HepG2 (cell line): Measurements from ENCODE around the gene KNL1. TPM values are rescaled to one million over a fixed set of nuclear protein-coding genes. Genes with fewer than 3 reads are reported as not detected.
A peak's percentile ranks its signal among the peaks of the same experiment; 100 is the strongest.

ENCODE experiments used
- ATAC-seq: fragments of 200-7000 bp; cut with Tn5 transposase; 3 replicates; pipeline ENCODE4 v1.9.1; 2020; ENCODE audit warnings: mild to moderate bottlenecking, moderate library complexity
- BruUV-seq: library from RNA; stranded (reverse); fragments of 400-500 nt; replicated peaks from 2 replicates; lab custom pipeline; 2021; lab: Mats Ljungman, UMichigan
- CTCF ChIA-PET: fragments of 300-600 bp; formaldehyde crosslinking; extraction: SDS; loops from one replicate; lab custom pipeline; 2021; ENCODE audit warnings: low total read pairs, inconsistent platforms, low intra/inter-chr PET ratio; lab: Yijun Ruan, JAX
- POLR2A ChIA-PET: fragments of 350-600 bp; sonication (Branson Sonifier 250); formaldehyde crosslinking; loops from one replicate; lab custom pipeline; 2020; ENCODE audit warnings: antibody characterized with exemption, inconsistent platforms; lab: Yijun Ruan, JAX
- DNase-seq: peaks from one replicate; pipeline ENCODE4 v3.0.0-alpha.2; 2015; ENCODE audit warnings: low spot score
- FAIRE-seq: peaks from 3 replicates; lab custom pipeline; 2011; peaks lifted over from hg19 to GRCh38; lab: Jason Lieb, UNC
- H2AFZ ChIP-seq: one replicate; pipeline ENCODE4 v1.6.1; 2011; ENCODE audit warnings: low read length, inconsistent platforms
- H3K27ac ChIP-seq: fragments of 300-600 bp; 3 replicates; pipeline ENCODE4 v1.8.0; 2011; ENCODE audit warnings: mixed run types, mild to moderate bottlenecking, mixed read lengths, low read length, inconsistent platforms; ENCODE audit not compliant: insufficient read depth; ENCODE audit errors: extremely low read length
- H3K27me3 ChIP-seq, 2 experiments: fragments of 200-600 bp in 1 of 2; 2 replicates in 1 of 2; 3 replicates in 1 of 2; pipeline versions ENCODE4 v1.6.0 to v1.8.0; 2011; ENCODE audit warnings: low read length in 2 of 2, mild to moderate bottlenecking in 2 of 2, moderate library complexity in 2 of 2, inconsistent platforms in 1 of 2; ENCODE audit not compliant: insufficient read depth in 2 of 2, control insufficient read depth in 1 of 2
- H3K36me3 ChIP-seq, 2 experiments: fragments of 200-600 bp in 1 of 2; replicated peaks in 1 of 2; 2 replicates in 1 of 2; 3 replicates in 1 of 2; pipeline versions ENCODE4 v1.5.1 to v1.8.0; 2011; ENCODE audit warnings: low read length in 2 of 2, inconsistent platforms in 1 of 2; ENCODE audit not compliant: insufficient read depth in 2 of 2, control insufficient read depth in 1 of 2
- H3K4me1 ChIP-seq: 2 replicates; pipeline ENCODE4 v1.5.1; 2012; ENCODE audit warnings: low read length, inconsistent platforms; ENCODE audit not compliant: insufficient read depth
- H3K4me2 ChIP-seq: 2 replicates; pipeline ENCODE4 v1.6.0; 2011; ENCODE audit warnings: low read depth, low read length, inconsistent platforms
- H3K4me3 ChIP-seq, 3 experiments: fragments of 200-600 bp in 1 of 3; sonication (generic), shearing (Covaris generic) in 1 of 3; replicated peaks in 1 of 3; 2 replicates each; pipeline ENCODE4 v1.5.1; 2011 to 2016; ENCODE audit warnings: low read length in 3 of 3, inconsistent platforms in 2 of 3, low read depth in 2 of 3, mild to moderate bottlenecking in 2 of 3, control low read depth in 1 of 3, mixed read lengths in 1 of 3; ENCODE audit not compliant: insufficient read depth in 1 of 3
- H3K79me2 ChIP-seq: one replicate; pipeline ENCODE4 v1.6.1; 2011; ENCODE audit warnings: low read length, inconsistent platforms; ENCODE audit not compliant: insufficient read depth
- H3K9ac ChIP-seq: 2 replicates; pipeline ENCODE4 v1.6.0; 2011; ENCODE audit warnings: mild to moderate bottlenecking, low read depth, low read length, inconsistent platforms; ENCODE audit not compliant: insufficient read depth
- H3K9me3 ChIP-seq: 2 replicates; pipeline ENCODE4 v1.5.1; 2012; ENCODE audit warnings: mild to moderate bottlenecking, low read length
- H4K20me1 ChIP-seq: 2 replicates; pipeline ENCODE4 v1.6.0; 2011; ENCODE audit warnings: inconsistent platforms, mild to moderate bottlenecking, low read length, moderate library complexity; ENCODE audit not compliant: insufficient read depth
- CREB1 ChIP-seq, 2 experiments: fragments of 450-650 bp in 1 of 2; IDR thresholded peaks; 2 replicates each; pipeline ENCODE4 v1.6.1; 2016 to 2017; ENCODE audit warnings: control low read depth in 1 of 2, mild to moderate bottlenecking in 1 of 2, missing compliant biosample characterization in 1 of 2, missing genetic modification characterization in 1 of 2
- CTCF ChIP-seq: sonication (generic); formaldehyde crosslinking; IDR thresholded peaks from 2 replicates; pipeline ENCODE4 v1.5.0; 2020; ENCODE audit warnings: mild to moderate bottlenecking, missing genetic modification reagents, moderate library complexity
- FOXA3 ChIP-seq: IDR thresholded peaks from 2 replicates; pipeline ENCODE4 v1.6.1; 2016; ENCODE audit warnings: missing genetic modification reagents, missing compliant biosample characterization
- GATAD1 ChIP-seq: IDR thresholded peaks from 2 replicates; pipeline ENCODE4 v1.6.1; 2016; ENCODE audit warnings: missing genetic modification reagents, missing compliant biosample characterization
- JUN ChIP-seq: sonication (generic); formaldehyde crosslinking; IDR thresholded peaks from 2 replicates; pipeline ENCODE4 v1.4.0; 2020; ENCODE audit warnings: mild to moderate bottlenecking, missing genetic modification reagents
- KAT8 ChIP-seq: IDR thresholded peaks from 2 replicates; pipeline ENCODE4 v1.6.1; 2016; ENCODE audit warnings: missing genetic modification reagents, missing compliant biosample characterization
- PATZ1 ChIP-seq: sonication (generic); formaldehyde crosslinking; IDR thresholded peaks from 2 replicates; pipeline ENCODE4 v1.4.0; 2020; ENCODE audit warnings: missing genetic modification reagents
- RAD21 ChIP-seq: fragments of 450-650 bp; formaldehyde crosslinking; IDR thresholded peaks from 2 replicates; pipeline ENCODE4 v1.5.0; 2020; ENCODE audit warnings: mild to moderate bottlenecking
- SMC3 ChIP-seq: IDR thresholded peaks from 2 replicates; pipeline ENCODE4 v1.6.1; 2011; ENCODE audit warnings: low read length, improper control_type of control experiment
- SNAPC4 ChIP-seq: sonication (generic); formaldehyde crosslinking; IDR thresholded peaks from 2 replicates; pipeline ENCODE4 v1.4.0; 2020; ENCODE audit warnings: mild to moderate bottlenecking, missing genetic modification reagents
- STAG1 ChIP-seq: sonication (generic); formaldehyde crosslinking; IDR thresholded peaks from 2 replicates; pipeline ENCODE4 v1.4.0; 2020; ENCODE audit warnings: missing genetic modification reagents
- TEAD3 ChIP-seq: optimal IDR thresholded peaks from 2 replicates; pipeline ENCODE3; 2016; ENCODE audit warnings: borderline replicate concordance
- TGIF2 ChIP-seq: IDR thresholded peaks from 2 replicates; pipeline ENCODE4 v1.6.1; 2016; ENCODE audit warnings: control low read depth, missing compliant biosample characterization
- THAP11 ChIP-seq: IDR thresholded peaks from 2 replicates; pipeline ENCODE4 v1.6.1; 2016; ENCODE audit warnings: missing biosample characterization, missing genetic modification reagents
- ZNF354B ChIP-seq: sonication (generic); formaldehyde crosslinking; IDR thresholded peaks from 2 replicates; pipeline ENCODE4 v1.8.0; 2022; ENCODE audit warnings: mild to moderate bottlenecking, missing genetic modification reagents
- ZSCAN29 ChIP-seq: sonication (generic); formaldehyde crosslinking; conservative IDR thresholded peaks from 2 replicates; pipeline ENCODE4 v1.4.0; 2020; ENCODE audit warnings: mild to moderate bottlenecking, missing genetic modification reagents
- WGBS: methylation state at CpG from one replicate; pipeline ENCODE4 v1.1.6; 2017; ENCODE audit warnings: low lambda C conversion rate; 5-methylcytosine and 5-hydroxymethylcytosine counted together
- in situ Hi-C: cut with HindIII; loops from 2 replicates; pipeline ENCODE4 v1.10.0; 2017; ENCODE audit warnings: low pct_unique_long_range_greater_than_20kb; ENCODE audit not compliant: extremely low pct_ligation_motif_present
- intact Hi-C: fragments of 100-400 bp; cut with micrococcal nuclease; formaldehyde crosslinking; loops from one replicate; pipeline ENCODE4 v1.10.0; 2022; ENCODE audit not compliant: unreplicated experiment
- polyA plus RNA-seq, 8 experiments: library from polyadenylated mRNA; depleted of rRNA in 3 of 8; stranded (reverse) in 7 of 8; unstranded in 1 of 8; fragments of >200 nt; fragmentation: Illumina TruSeq in 4 of 8; extraction: Trizol in 4 of 8; gene quantifications; 2 replicates each; pipeline versions ENCODE4 v1.2.1 to v1.2.3, GENCODE V29; 2011 to 2016; ENCODE audit warnings: low read depth in 4 of 8, missing spikeins in 1 of 8, mixed read lengths in 1 of 8; ENCODE audit not compliant: insufficient read depth in 1 of 8
- total RNA-seq, 5 experiments: library from RNA; depleted of rRNA; stranded (reverse); fragments of >200 nt; fragmentation: Illumina TruSeq; extraction: Trizol; gene quantifications; 2 replicates each; pipeline ENCODE4 v1.2.3, GENCODE V29; 2016; ENCODE audit warnings: low read depth in 1 of 5

KNL1 gene
- total and polyA plus RNA-seq, 2 of the 13 experiments (the other 11 are each of a cell fraction or from before 2014, with no cell fraction given), result 8.0 to 21.4 TPM

GRCh38 chr15:40567111-40567510 lies 26.9 kb upstream of the KNL1 start:
- peaks cover 3 to 5% of the 10 kb centered on the region in 2 experiments; a peak in 3 of 5 replicates for H3K36me3 ChIP-seq
- CTCF ChIA-PET, result no interaction called here
- H3K27ac ChIP-seq, result no peak overlapping the region
- H3K9ac ChIP-seq, result peak overlapping the region; percentile 51
- 1% methylated on average over 7 of the region's 7 CpGs for WGBS
- DNase-seq (peak; percentile 58), ATAC-seq (peak; percentile 49), FAIRE-seq (peak; percentile 44)
- intact Hi-C loops, result loop anchor here (1.0 to 5.0 kb wide), 2 partner anchors 25 to 195 kb away; partner anchors contain the start of gene GCHFR
- H3K4me1 ChIP-seq, result peaks cover 66% of the 10 kb centered on the region
- in situ Hi-C loops, result no loop called here
- H3K9me3 ChIP-seq, result no peaks in the 10 kb centered on the region
- H3K4me2 ChIP-seq, result peak overlapping the region; percentile 96
- H3K79me2 ChIP-seq, result peaks cover 31% of the 10 kb centered on the region
- peak overlapping the region; percentile 11 to 61 (median 29); a peak in 3 of 6 replicates for H3K4me3 ChIP-seq
- H2AFZ ChIP-seq, result peak overlapping the region; percentile 97
- no peaks in the 10 kb centered on the region; a peak in 1 of 5 replicates for H3K27me3 ChIP-seq
- POLR2A ChIA-PET, result no interaction called here
- BruUV-seq, result no TSS peak
- H4K20me1 ChIP-seq, result no peaks in the 10 kb centered on the region
- TF ChIP-seq ZNF354B (CRISPR knock-in tag), result 0 out of 2 replicates have a peak, but pooled peaks have one; percentile 1
- 0 out of 2 replicates have a peak, but pooled peaks have one; percentile 35 for TF ChIP-seq FOXA3
- TF ChIP-seq GATAD1 (CRISPR knock-in tag), result peak; percentile 38; the same call in 1 of the 2 replicates
- TF ChIP-seq ZSCAN29 (CRISPR knock-in tag), result 0 out of 2 replicates have a peak, but pooled peaks have one; percentile 36
- TF ChIP-seq CTCF (CRISPR knock-in tag), result peak; percentile 81
- peak; percentile 70 for TF ChIP-seq STAG1 (CRISPR knock-in tag)
- peak; percentile 61 for TF ChIP-seq PATZ1
- no peak for TF ChIP-seq JUN (CRISPR knock-in tag)
- 0 out of 2 replicates have a peak, but pooled peaks have one; percentile 35 for TF ChIP-seq THAP11 (CRISPR knock-in tag)
- peak; percentile 32; the same call in 1 of the 2 replicates for TF ChIP-seq KAT8 (CRISPR knock-in tag)
- peak; percentile 27 for TF ChIP-seq TEAD3 (CRISPR knock-in tag)
- TF ChIP-seq SNAPC4, result no peak
- no peak for TF ChIP-seq CREB1 (IDR thresholded peaks at IDR 0.05)
- 0 out of 2 replicates have a peak, but pooled peaks have one; percentile 18 for TF ChIP-seq CREB1 (CRISPR knock-in tag; IDR thresholded peaks at IDR 0.05)
- TF ChIP-seq RAD21 (CRISPR knock-in tag), result 0 out of 2 replicates have a peak, but pooled peaks have one; percentile 13
- TF ChIP-seq SMC3, result peak; percentile 51; the same call in 1 of the 2 replicates
- 0 out of 2 replicates have a peak, but pooled peaks have one; percentile 6 for TF ChIP-seq TGIF2 (CRISPR knock-in tag)
